ENCODE data around the gene ZBTB45. TPM values are rescaled to one million over a fixed set of nuclear protein-coding genes. Genes with fewer than 3 reads are reported as not detected.

The ZBTB45 gene
- total RNA-seq, 1 donor = 6.9 TPM

DNA sequence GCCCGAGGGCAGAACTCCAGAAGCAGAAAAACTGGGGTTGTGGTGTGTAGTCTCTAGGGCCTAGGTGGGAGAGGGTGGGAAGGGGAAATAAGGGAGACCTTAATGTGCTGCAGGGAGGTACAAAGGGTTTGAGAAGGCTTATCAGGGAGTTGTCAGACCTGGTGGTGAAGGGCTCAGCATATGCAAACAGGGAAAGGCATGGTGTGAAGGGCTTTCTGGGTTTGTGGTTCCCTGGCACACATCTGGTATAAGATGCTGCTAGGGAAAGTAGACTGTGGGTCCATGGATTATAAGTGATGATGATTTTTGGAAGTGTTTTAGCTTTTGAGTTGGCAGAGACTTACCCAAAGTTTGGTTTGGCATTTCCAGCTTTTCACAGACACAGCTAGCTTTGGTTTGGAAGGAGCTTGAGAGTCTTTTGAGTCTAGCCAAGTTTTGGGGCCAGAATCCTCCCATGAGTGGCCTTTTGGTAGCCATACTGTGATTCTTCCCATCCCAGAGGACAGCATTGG, 26.5 kb upstream of the ZBTB45 start:
- Histone ChIP-seq H2AFZ (ENCODE audit: low read length) (no peak overlapping the region), H3K36me3 (ENCODE audit: insufficient read depth, low read length) (peaks cover 49% of the 10 kb centered on the region), H3K79me2 (ENCODE audit: insufficient read depth, low read length) (peaks cover 63% of the 10 kb centered on the region), H3K27me3 (ENCODE audit: insufficient read depth, low read length) (peaks cover 7% of the 10 kb centered on the region), H3K27ac (ENCODE audit: low read depth, low read length) (peak overlapping the region; percentile 90), H3K4me1 (ENCODE audit: insufficient read depth, low read length) (peaks cover 14% of the 10 kb centered on the region), H3K4me2 (ENCODE audit: insufficient read depth, low read length) (peak overlapping the region; percentile 87), H3K4me3 (ENCODE audit: insufficient read depth, low read length) (peak overlapping the region; percentile 96), H4K20me1 (ENCODE audit: insufficient read depth, low read length) (peaks cover 57% of the 10 kb centered on the region), H3K9me3 (ENCODE audit: low read depth, low read length) (no peaks in the 10 kb centered on the region)
- TF ChIP-seq, protein P1, sequence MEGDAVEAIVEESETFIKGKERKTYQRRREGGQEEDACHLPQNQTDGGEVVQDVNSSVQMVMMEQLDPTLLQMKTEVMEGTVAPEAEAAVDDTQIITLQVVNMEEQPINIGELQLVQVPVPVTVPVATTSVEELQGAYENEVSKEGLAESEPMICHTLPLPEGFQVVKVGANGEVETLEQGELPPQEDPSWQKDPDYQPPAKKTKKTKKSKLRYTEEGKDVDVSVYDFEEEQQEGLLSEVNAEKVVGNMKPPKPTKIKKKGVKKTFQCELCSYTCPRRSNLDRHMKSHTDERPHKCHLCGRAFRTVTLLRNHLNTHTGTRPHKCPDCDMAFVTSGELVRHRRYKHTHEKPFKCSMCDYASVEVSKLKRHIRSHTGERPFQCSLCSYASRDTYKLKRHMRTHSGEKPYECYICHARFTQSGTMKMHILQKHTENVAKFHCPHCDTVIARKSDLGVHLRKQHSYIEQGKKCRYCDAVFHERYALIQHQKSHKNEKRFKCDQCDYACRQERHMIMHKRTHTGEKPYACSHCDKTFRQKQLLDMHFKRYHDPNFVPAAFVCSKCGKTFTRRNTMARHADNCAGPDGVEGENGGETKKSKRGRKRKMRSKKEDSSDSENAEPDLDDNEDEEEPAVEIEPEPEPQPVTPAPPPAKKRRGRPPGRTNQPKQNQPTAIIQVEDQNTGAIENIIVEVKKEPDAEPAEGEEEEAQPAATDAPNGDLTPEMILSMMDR (IDR thresholded peaks at IDR 0.05; ENCODE audit: extremely low read depth, low read depth, low read length) = no peak
- peak; percentile 70 for DNase-seq (ENCODE audit: insufficient read length, low spot score, missing footprints)

DNA sequence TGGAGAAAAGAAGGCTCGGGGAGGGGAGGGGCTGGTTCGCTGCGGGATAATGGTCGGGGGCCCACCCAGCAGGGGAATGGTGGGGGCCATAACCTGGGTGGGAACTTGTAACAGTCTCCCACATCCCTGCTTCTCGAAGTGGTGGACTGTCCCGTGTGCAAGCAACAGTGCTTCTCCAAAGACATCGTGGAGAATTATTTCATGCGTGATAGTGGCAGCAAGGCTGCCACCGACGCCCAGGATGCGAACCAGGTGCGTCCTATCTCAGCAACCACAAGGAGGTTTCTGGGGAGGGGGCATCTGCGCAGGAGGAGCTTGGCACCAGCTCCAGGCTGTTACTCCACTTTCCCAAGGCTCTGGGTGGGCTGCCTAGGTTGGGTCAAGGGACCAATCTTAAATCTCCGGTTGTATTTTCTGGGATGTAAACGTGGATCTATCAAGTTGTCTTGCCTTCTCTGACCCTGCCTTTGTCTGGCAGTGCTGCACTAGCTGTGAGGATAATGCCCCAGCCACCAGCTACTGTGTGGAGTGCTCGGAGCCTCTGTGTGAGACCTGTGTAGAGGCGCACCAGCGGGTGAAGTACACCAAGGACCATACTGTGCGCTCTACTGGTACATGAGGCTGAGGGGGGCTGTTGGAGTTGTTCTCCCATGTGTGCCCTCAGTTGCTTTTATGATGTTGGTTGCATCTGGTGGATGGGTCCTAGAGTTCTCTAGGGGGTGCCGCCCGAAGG, 25.8 kb upstream of the ZBTB45 start:
- peak overlapping the region; percentile 87 for H3K4me2 ChIP-seq (ENCODE audit: insufficient read depth, low read length)
- peaks cover 59% of the 10 kb centered on the region for H3K79me2 ChIP-seq (ENCODE audit: insufficient read depth, low read length)
- H4K20me1 ChIP-seq (ENCODE audit: insufficient read depth, low read length) = peaks cover 52% of the 10 kb centered on the region
- H2AFZ ChIP-seq (ENCODE audit: low read length) = no peak overlapping the region
- TF ChIP-seq, protein P1 (IDR thresholded peaks at IDR 0.05; ENCODE audit: extremely low read depth, low read depth, low read length) = no peak
- H3K27me3 ChIP-seq (ENCODE audit: insufficient read depth, low read length) = peaks cover 10% of the 10 kb centered on the region
- H3K4me1 ChIP-seq (ENCODE audit: insufficient read depth, low read length) = peaks cover 14% of the 10 kb centered on the region
- peaks cover 42% of the 10 kb centered on the region for H3K36me3 ChIP-seq (ENCODE audit: insufficient read depth, low read length)
- H3K4me3 ChIP-seq (ENCODE audit: insufficient read depth, low read length) = peak overlapping the region; percentile 96
- H3K9me3 ChIP-seq (ENCODE audit: low read depth, low read length) = no peaks in the 10 kb centered on the region
- peak overlapping the region; percentile 90 for H3K27ac ChIP-seq (ENCODE audit: low read depth, low read length)
- DNase-seq (ENCODE audit: insufficient read length, low spot score, missing footprints) = peak; percentile 87

DNA sequence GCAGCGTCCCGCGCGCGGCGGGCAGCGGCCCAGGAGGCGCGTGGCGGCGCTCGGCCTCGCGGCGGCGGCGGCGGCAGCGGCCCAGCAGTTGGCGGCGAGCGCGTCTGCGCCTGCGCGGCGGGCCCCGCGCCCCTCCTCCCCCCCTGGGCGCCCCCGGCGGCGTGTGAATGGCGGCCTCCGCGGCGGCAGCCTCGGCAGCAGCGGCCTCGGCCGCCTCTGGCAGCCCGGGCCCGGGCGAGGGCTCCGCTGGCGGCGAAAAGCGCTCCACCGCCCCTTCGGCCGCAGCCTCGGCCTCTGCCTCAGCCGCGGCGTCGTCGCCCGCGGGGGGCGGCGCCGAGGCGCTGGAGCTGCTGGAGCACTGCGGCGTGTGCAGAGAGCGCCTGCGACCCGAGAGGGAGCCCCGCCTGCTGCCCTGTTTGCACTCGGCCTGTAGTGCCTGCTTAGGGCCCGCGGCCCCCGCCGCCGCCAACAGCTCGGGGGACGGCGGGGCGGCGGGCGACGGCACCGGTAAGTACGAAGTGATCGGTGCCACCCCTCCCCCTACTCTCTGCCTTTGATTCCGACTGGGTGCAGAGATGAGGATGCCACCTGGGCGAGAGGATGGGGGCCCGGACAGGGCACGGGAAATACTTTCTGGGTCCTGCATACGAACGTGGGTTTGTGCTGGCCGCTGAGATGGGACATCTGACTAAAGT, 25.1 kb upstream of the ZBTB45 start:
- Histone ChIP-seq H3K4me2 (ENCODE audit: insufficient read depth, low read length) (peak overlapping the region; percentile 87), H3K27me3 (ENCODE audit: insufficient read depth, low read length) (peaks cover 12% of the 10 kb centered on the region), H3K79me2 (ENCODE audit: insufficient read depth, low read length) (peaks cover 52% of the 10 kb centered on the region), H4K20me1 (ENCODE audit: insufficient read depth, low read length) (peaks cover 45% of the 10 kb centered on the region), H3K4me1 (ENCODE audit: insufficient read depth, low read length) (peaks cover 14% of the 10 kb centered on the region), H3K4me3 (ENCODE audit: insufficient read depth, low read length) (peak overlapping the region; percentile 96), H3K36me3 (ENCODE audit: insufficient read depth, low read length) (peaks cover 36% of the 10 kb centered on the region), H3K27ac (ENCODE audit: low read depth, low read length) (peak overlapping the region; percentile 90), H2AFZ (ENCODE audit: low read length) (peak overlapping the region; percentile 56), H3K9me3 (ENCODE audit: low read depth, low read length) (no peaks in the 10 kb centered on the region)
- peak; percentile 99 for DNase-seq (ENCODE audit: insufficient read length, low spot score, missing footprints)
- TF ChIP-seq, protein P1 (IDR thresholded peaks at IDR 0.05; ENCODE audit: extremely low read depth, low read depth, low read length) = no peak
